Ramos (cell line): ENCODE measurements around the gene IDH3A.

Experiments used
- in situ Hi-C: fragments of 300-500 bp; cut with MboI; formaldehyde crosslinking; loops from one replicate; pipeline ENCODE4 v1.14.3; 2022; ENCODE audit warnings: low sequenced_read_pairs; ENCODE audit not compliant: unreplicated experiment

The IDH3A gene

GRCh38 chr15:78195735-78196201 lies 46.6 kb downstream of the IDH3A start:
- in situ Hi-C loops = loop anchor here (5.0 kb wide), 1 partner anchor 83 kb away; no protein-coding TSS in a partner anchor

- in situ Hi-C loops = loop anchor here (5.0 kb wide), 1 partner anchor 85 kb away; no protein-coding TSS in a partner anchor
Measured at GRCh38 chr15:78197632-78198031, 48.5 kb downstream of the IDH3A start.

- in situ Hi-C loops = no loop called here
Measured at GRCh38 chr15:78200276-78200930, 51.2 kb downstream of the IDH3A start.

- in situ Hi-C loops = no loop called here
Measured at GRCh38 chr15:78201281-78202190, 52.4 kb downstream of the IDH3A start.

- in situ Hi-C loops = no loop called here
Measured at GRCh38 chr15:78203346-78204225, 54.4 kb downstream of the IDH3A start.

GRCh38 chr15:78204351-78205309 lies 55.5 kb downstream of the IDH3A start:
- in situ Hi-C loops = no loop called here

- in situ Hi-C loops = no loop called here
Measured at GRCh38 chr15:78205337-78205736, 56.2 kb downstream of the IDH3A start.

GRCh38 chr15:78205856-78206255 lies 56.7 kb downstream of the IDH3A start:
- in situ Hi-C loops = no loop called here

- in situ Hi-C loops = no loop called here
Measured at GRCh38 chr15:78206326-78207109, 57.4 kb downstream of the IDH3A start.

- in situ Hi-C loops = no loop called here
Measured at GRCh38 chr15:78207110-78207458, 57.9 kb downstream of the IDH3A start.

- in situ Hi-C loops = no loop called here
Measured at GRCh38 chr15:78207641-78208340, 58.6 kb downstream of the IDH3A start.

GRCh38 chr15:78208341-78208844 lies 59.2 kb downstream of the IDH3A start:
- in situ Hi-C loops = no loop called here

- in situ Hi-C loops = no loop called here
Measured at GRCh38 chr15:78208887-78209645, 59.9 kb downstream of the IDH3A start.

- in situ Hi-C loops = no loop called here
Measured at GRCh38 chr15:78209646-78210348, 60.6 kb downstream of the IDH3A start.

- in situ Hi-C loops = no loop called here
Measured at GRCh38 chr15:78210349-78210717, 61.2 kb downstream of the IDH3A start.

- in situ Hi-C loops = no loop called here
Measured at GRCh38 chr15:78211189-78211921, 62.2 kb downstream of the IDH3A start.
